Subcutaneous abdominal adipose tissue (tissue), 5 donors: ENCODE results near the gene KLF17.

Experiments
- H3K27ac ChIP-seq: one replicate; pipeline ENCODE4 v1.7.0; 2013; ENCODE audit warnings: low read depth, mild to moderate bottlenecking, inconsistent platforms, low read length, moderate library complexity
- H3K27me3 ChIP-seq, 5 donors: one replicate each; pipeline ENCODE4 v1.7.0; 2013; ENCODE audit warnings: low read length in 5 of 5, inconsistent platforms in 1 of 5; ENCODE audit not compliant: control insufficient read depth in 5 of 5, insufficient read depth in 4 of 5
- H3K36me3 ChIP-seq, 5 donors: one replicate each; pipeline ENCODE4 v1.7.0; 2013; ENCODE audit warnings: low read length in 5 of 5; ENCODE audit not compliant: control insufficient read depth in 5 of 5, insufficient read depth in 5 of 5
- H3K4me1 ChIP-seq, 5 donors: one replicate each; pipeline ENCODE4 v1.7.0; 2013; ENCODE audit warnings: low read length in 5 of 5, mild to moderate bottlenecking in 3 of 5, moderate library complexity in 1 of 5; ENCODE audit not compliant: control insufficient read depth in 5 of 5, insufficient read depth in 5 of 5
- H3K4me3 ChIP-seq, 5 donors: one replicate each; pipeline ENCODE4 v1.7.0; 2013; ENCODE audit warnings: low read length in 5 of 5, low read depth in 1 of 5
- H3K9ac ChIP-seq, 5 donors: one replicate each; pipeline ENCODE4 v1.7.0; 2013; ENCODE audit warnings: low read length in 5 of 5, mild to moderate bottlenecking in 4 of 5, moderate library complexity in 3 of 5
- H3K9me3 ChIP-seq, 5 donors: one replicate each; pipeline ENCODE4 v1.7.0; 2013; ENCODE audit warnings: low read length in 5 of 5; ENCODE audit not compliant: control insufficient read depth in 5 of 5
- donor health status: healthy.
- donor health status: healthy.
- donor health status: healthy.
- donor health status: healthy.
- donor health status: healthy.

Gene KLF17

DNA sequence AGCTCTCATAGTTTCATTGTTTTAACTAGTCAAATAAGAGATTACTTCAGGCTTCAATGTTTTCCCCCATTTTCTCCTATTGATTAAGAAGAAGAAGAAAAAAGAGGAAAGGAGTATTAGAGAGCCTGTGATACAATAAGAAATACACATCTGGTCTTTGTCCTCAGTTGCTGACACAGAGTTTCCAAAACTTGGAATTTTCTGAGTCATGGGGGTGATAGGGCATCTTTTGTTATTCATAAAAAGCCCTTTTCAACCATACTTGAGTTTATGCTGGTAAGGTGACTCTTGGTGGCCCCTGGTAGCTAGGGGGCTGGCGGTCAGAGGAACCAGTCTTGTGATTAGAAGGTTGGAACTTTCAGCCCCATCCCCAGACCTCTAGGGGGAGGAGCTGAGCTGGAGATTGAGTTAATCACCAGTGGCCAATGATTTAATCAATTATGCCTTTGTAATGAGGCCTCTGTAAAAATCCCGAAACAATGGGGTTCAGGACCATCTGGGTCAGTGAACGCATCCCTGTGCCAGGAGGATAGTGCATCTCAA lies 51.7 kb downstream of the KLF17 start:
- H3K4me3 ChIP-seq = no peak overlapping the region
- H3K36me3 ChIP-seq = no peaks in the 10 kb centered on the region
- H3K27ac ChIP-seq = no peak overlapping the region
- no peak overlapping the region for H3K9ac ChIP-seq
- no peaks in the 10 kb centered on the region for H3K4me1 ChIP-seq
- peaks cover 3 to 8% (median 6%) of the 10 kb centered on the region in 5 donors for H3K27me3 ChIP-seq
- peaks cover 0 to 9% (median 0%) of the 10 kb centered on the region in 5 donors for H3K9me3 ChIP-seq

DNA sequence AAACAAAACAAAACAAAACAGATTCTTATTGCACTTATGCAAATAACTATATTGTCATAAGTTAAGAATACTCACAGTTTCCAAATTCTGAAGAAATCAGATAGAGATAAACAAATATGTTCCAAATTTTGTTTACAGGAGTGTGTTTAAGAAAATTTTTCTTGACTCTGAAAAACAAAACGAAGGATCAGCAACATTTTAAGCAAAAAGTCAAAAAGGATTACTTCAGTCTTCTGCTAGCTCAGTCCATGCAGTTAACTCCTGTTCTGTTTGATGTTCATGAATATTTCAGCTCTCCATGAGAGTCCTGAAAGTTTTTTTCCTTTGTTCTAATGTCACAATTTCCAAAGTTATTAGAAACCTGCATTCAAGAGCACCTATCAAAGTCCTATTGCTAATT lies 56.0 kb downstream of the KLF17 start:
- no peaks in the 10 kb centered on the region for H3K36me3 ChIP-seq
- H3K9me3 ChIP-seq = no peaks in the 10 kb centered on the region
- H3K4me1 ChIP-seq = no peaks in the 10 kb centered on the region
- H3K27ac ChIP-seq = no peak overlapping the region
- H3K27me3 ChIP-seq = peaks cover 0 to under 1% (median 0%) of the 10 kb centered on the region in 5 donors
- H3K9ac ChIP-seq = no peak overlapping the region
- H3K4me3 ChIP-seq = no peak overlapping the region
